Motor neuron (in vitro differentiated cells): ENCODE measurements around the gene BOC. TPM values are rescaled to one million over a fixed set of nuclear protein-coding genes. Genes with fewer than 3 reads are reported as not detected.

ENCODE experiments used
- ATAC-seq, 8 experiments: fragments of 200-7000 bp; cut with Tn5 transposase; replicated peaks in 6 of 8; 2 replicates each; pipeline ENCODE4 v1.8.0; 2021; ENCODE audit warnings: mild to moderate bottlenecking in 8 of 8, moderate library complexity in 8 of 8
- H3K27ac ChIP-seq, 2 donors: fragments of 250-450 bp; sonication (Bioruptor Pico); 2 replicates each; pipeline ENCODE4 v1.9.0; 2021; ENCODE audit warnings: antibody characterized with exemption in 2 of 2, mild to moderate bottlenecking in 2 of 2, moderate library complexity in 1 of 2
- H3K4me1 ChIP-seq, 2 donors: fragments of 250-450 bp; sonication (Bioruptor Pico); replicated peaks in 1 of 2; 2 replicates each; pipeline ENCODE4 v1.6.1; 2021; ENCODE audit warnings: antibody characterized with exemption in 2 of 2, mild to moderate bottlenecking in 2 of 2, moderate library complexity in 1 of 2
- H3K4me3 ChIP-seq, 5 donors: fragments of 250-450 bp; sonication (Bioruptor Pico); 2 replicates each; pipeline ENCODE4 v1.9.0; 2021; ENCODE audit warnings: antibody characterized with exemption in 5 of 5, mild to moderate bottlenecking in 5 of 5, moderate library complexity in 4 of 5
- WGBS, 10 experiments: fragments of 450-650 bp; shearing (Covaris generic); methylation state at CpG; one replicate each; pipeline ENCODE4 v1.0.0; 2022; 5-methylcytosine and 5-hydroxymethylcytosine counted together
- in situ Hi-C, 9 experiments: fragments of 400-800 bp; cut with MboI; loops; one replicate each; pipeline ENCODE4 v1.15.0; 2021; ENCODE audit warnings: low sequenced_read_pairs in 9 of 9, low pct_unique_long_range_greater_than_20kb in 2 of 9; ENCODE audit not compliant: unreplicated experiment in 9 of 9
- total RNA-seq, 8 experiments: library from RNA; unstranded; fragments of 300-600 nt; gene quantifications; 2 replicates each; pipeline versions ENCODE4 v1.2.3 to v1.2.4, GENCODE V29; 2022

Gene BOC
- total RNA-seq, 8 experiments from 2014 or later, result 3.5 to 36.1 (median 12.2) TPM

GRCh38 chr3:113271189-113271588 is 59.8 kb downstream of the BOC start:
- 44 to 100% (median 87%) methylated on average over 1 to 9 of the region's 9 CpGs; no CpG with 5 or more reads in 3 of the 10 experiments for WGBS, 10 experiments
- Histone ChIP-seq H3K4me1 (peaks cover 21 to 23% of the 10 kb centered on the region in 2 donors), H3K27ac (no peak overlapping the region), H3K4me3 (no peak overlapping the region)
- ATAC-seq, result peak in 1 of 8 experiments; percentile 24
- in situ Hi-C loops, result loop anchor here in 1 of 9 experiments (25.0 kb wide), 1 partner anchor 134 kb away; no protein-coding TSS in a partner anchor

GRCh38 chr3:113271594-113272384 is 60.4 kb downstream of the BOC start:
- H3K4me1 ChIP-seq, result peaks cover 26 to 29% of the 10 kb centered on the region in 2 donors
- WGBS, 10 experiments, result 71 to 100% (median 92%) methylated on average over 1 to 7 of the region's 9 CpGs; no CpG with 5 or more reads in 2 of the 10 experiments

GRCh38 chr3:113272385-113272779 is 61.0 kb downstream of the BOC start:
- no peak overlapping the region for H3K27ac ChIP-seq
- H3K4me1 ChIP-seq, result peaks cover 26 to 34% of the 10 kb centered on the region in 2 donors
- in situ Hi-C loops, result loop anchor here in 1 of 9 experiments (25.0 kb wide), 1 partner anchor 135 kb away; no protein-coding TSS in a partner anchor
- WGBS, 10 experiments, result 73 to 100% (median 90%) methylated on average over 1 to 5 of the region's 13 CpGs; no CpG with 5 or more reads in 5 of the 10 experiments
- no peak overlapping the region for H3K4me3 ChIP-seq
- no peak for ATAC-seq

More at GRCh38 chr3:113271594-113272384, 60.4 kb downstream of the BOC start:
- H3K4me3 ChIP-seq, result no peak overlapping the region
- ATAC-seq, result peak in 1 of 8 experiments; percentile 42
- in situ Hi-C loops, result loop anchor here in 1 of 9 experiments (25.0 kb wide), 1 partner anchor 134 kb away; no protein-coding TSS in a partner anchor
- no peak overlapping the region for H3K27ac ChIP-seq

- in situ Hi-C loops, result loop anchor here in 1 of 9 experiments (25.0 kb wide), 1 partner anchor 136 kb away; no protein-coding TSS in a partner anchor
- no peak overlapping the region for H3K27ac ChIP-seq
- WGBS, 10 experiments, result 100% methylated on average over 3 to 7 of the region's 15 CpGs; no CpG with 5 or more reads in 8 of the 10 experiments
Measured at GRCh38 chr3:113273011-113273410, 61.7 kb downstream of the BOC start.

GRCh38 chr3:113273604-113274378 is 62.4 kb downstream of the BOC start:
- Histone ChIP-seq H3K4me1 (peaks cover 26 to 34% of the 10 kb centered on the region in 2 donors), H3K27ac (no peak overlapping the region), H3K4me3 (no peak overlapping the region)
- 70 to 100% (median 95%) methylated on average over 1 to 10 of the region's 13 CpGs; no CpG with 5 or more reads in 2 of the 10 experiments for WGBS, 10 experiments
- in situ Hi-C loops, result loop anchor here in 1 of 9 experiments (25.0 kb wide), 1 partner anchor 136 kb away; no protein-coding TSS in a partner anchor
- ATAC-seq, result no peak

More at GRCh38 chr3:113273011-113273410, 61.7 kb downstream of the BOC start:
- H3K4me3 ChIP-seq, result no peak overlapping the region
- peaks cover 26 to 34% of the 10 kb centered on the region in 2 donors for H3K4me1 ChIP-seq
- no peak for ATAC-seq

GRCh38 chr3:113274425-113275257 is 63.3 kb downstream of the BOC start:
- Histone ChIP-seq H3K4me3 (no peak overlapping the region), H3K27ac (no peak overlapping the region), H3K4me1 (peaks cover 24 to 34% of the 10 kb centered on the region in 2 donors)
- in situ Hi-C loops, result loop anchor here in 5 of 9 experiments (25.0 kb wide), 3 partner anchors 137 to 637 kb away; partner anchors contain the start of gene CCDC80 (in 1 of the 5)
- 20 to 100% (median 80%) methylated on average over 1 to 7 of the region's 20 CpGs; no CpG with 5 or more reads in 3 of the 10 experiments for WGBS, 10 experiments
- ATAC-seq, result peak in 1 of 8 experiments; percentile 10

GRCh38 chr3:113275258-113275556 is 63.9 kb downstream of the BOC start:
- H3K27ac ChIP-seq, result no peak overlapping the region
- no peak for ATAC-seq
- in situ Hi-C loops, result loop anchor here in 4 of 9 experiments (25.0 kb wide), 3 partner anchors 138 to 638 kb away; partner anchors contain the start of gene CCDC80 (in 1 of the 4)
- peaks cover 20 to 30% of the 10 kb centered on the region in 2 donors for H3K4me1 ChIP-seq
- WGBS, 10 experiments, result 97 to 100% (median 100%) methylated on average over 2 to 5 of the region's 6 CpGs; no CpG with 5 or more reads in 5 of the 10 experiments
- no peak overlapping the region for H3K4me3 ChIP-seq

- WGBS, 10 experiments, result 77 to 95% (median 80%) methylated on average over 1 to 2 of the region's 2 CpGs; no CpG with 5 or more reads in 7 of the 10 experiments
- peak overlapping the region in 1 of 2 donors; percentile 0 for H3K27ac ChIP-seq
- peaks cover 20 to 28% of the 10 kb centered on the region in 2 donors for H3K4me1 ChIP-seq
- in situ Hi-C loops, result loop anchor here in 4 of 9 experiments (25.0 kb wide), 3 partner anchors 138 to 638 kb away; partner anchors contain the start of gene CCDC80 (in 1 of the 4)
- ATAC-seq, result peak in 6 of 8 experiments; percentile 6 to 62 (median 55)
- H3K4me3 ChIP-seq, result no peak overlapping the region
Measured at GRCh38 chr3:113275583-113275928, 64.2 kb downstream of the BOC start.

- peaks cover 20 to 28% of the 10 kb centered on the region in 2 donors for H3K4me1 ChIP-seq
- H3K4me3 ChIP-seq, result no peak overlapping the region
- 0 to 74% (median 26%) methylated on average over 2 to 7 of the region's 16 CpGs; no CpG with 5 or more reads in 1 of the 10 experiments for WGBS, 10 experiments
- in situ Hi-C loops, result loop anchor here in 4 of 9 experiments (25.0 kb wide), 3 partner anchors 139 to 639 kb away; partner anchors contain the start of gene CCDC80 (in 1 of the 4)
- H3K27ac ChIP-seq, result peak overlapping the region in 1 of 2 donors; percentile 0
- peak; percentile 64 to 98 (median 82) for ATAC-seq
Measured at GRCh38 chr3:113275929-113276750, 64.8 kb downstream of the BOC start.

- Histone ChIP-seq H3K27ac (no peak overlapping the region), H3K4me3 (no peak overlapping the region), H3K4me1 (peaks cover 20 to 28% of the 10 kb centered on the region in 2 donors)
- in situ Hi-C loops, result loop anchor here in 4 of 9 experiments (25.0 kb wide), 3 partner anchors 139 to 639 kb away; partner anchors contain the start of gene CCDC80 (in 1 of the 4)
- no peak for ATAC-seq
- 0 to 100% (median 81%) methylated on average over 1 to 5 of the region's 5 CpGs; no CpG with 5 or more reads in 2 of the 10 experiments for WGBS, 10 experiments
Measured at GRCh38 chr3:113276751-113277080, 65.4 kb downstream of the BOC start.

- H3K4me1 ChIP-seq, result peaks cover 20 to 28% of the 10 kb centered on the region in 2 donors
- 93 to 100% (median 100%) methylated on average over 1 to 4 of the region's 4 CpGs; no CpG with 5 or more reads in 2 of the 10 experiments for WGBS, 10 experiments
- H3K4me3 ChIP-seq, result no peak overlapping the region
- ATAC-seq, result no peak
- in situ Hi-C loops, result loop anchor here in 4 of 9 experiments (25.0 kb wide), 3 partner anchors 140 to 640 kb away; partner anchors contain the start of gene CCDC80 (in 1 of the 4)
- H3K27ac ChIP-seq, result no peak overlapping the region
Measured at GRCh38 chr3:113277414-113277813, 66.1 kb downstream of the BOC start.
